GM23248 (cell line): ENCODE measurements around the gene GTPBP1.

Experiments
- EZH2 ChIP-seq: fragments of 200-600 bp; sonication (generic); IDR thresholded peaks from 2 replicates; pipeline ENCODE4 v1.6.1; 2018; ENCODE audit warnings: antibody characterized with exemption, mild to moderate bottlenecking; ENCODE audit not compliant: insufficient read depth, poor library complexity, severe bottlenecking
- EZH2phosphoT487 ChIP-seq: fragments of 200-600 bp; sonication (generic); IDR thresholded peaks from 2 replicates; pipeline ENCODE4 v1.6.1; 2018; ENCODE audit warnings: antibody characterized with exemption, moderate library complexity, mild to moderate bottlenecking, low read depth; ENCODE audit not compliant: insufficient read depth

- TF ChIP-seq EZH2 (no peak), EZH2phosphoT487 (no peak)
These were observed 71.4 kb downstream of the GTPBP1 start for GRCh38 chr22:38777087-38777671.
